ENCODE results near the gene IQCH.

The IQCH gene

GRCh38 chr15:67506775-67507747 is 252.5 kb downstream of the IQCH start:
- DNase-seq: no peak

GRCh38 chr15:67508407-67508806 is 253.8 kb downstream of the IQCH start:
- DNase-seq: no peak

DNA sequence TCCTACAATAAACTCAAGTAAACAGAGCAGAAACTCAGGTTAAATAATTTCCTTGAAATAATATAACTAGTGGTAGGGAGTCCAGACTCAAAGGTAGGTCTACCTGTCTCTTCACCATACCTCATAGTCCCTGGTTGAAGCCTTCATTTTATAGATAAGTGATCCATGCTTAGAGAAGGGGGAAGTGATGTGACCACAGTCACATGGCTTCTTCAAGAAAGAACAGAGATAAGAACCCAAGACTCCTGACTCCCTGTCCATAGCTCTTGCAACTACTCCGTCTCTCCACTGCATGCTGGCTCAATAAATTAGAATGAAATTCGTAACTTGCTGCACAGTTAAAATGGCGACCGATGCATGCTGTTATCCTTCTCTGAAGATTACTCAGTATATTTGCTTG is 255.3 kb downstream of the IQCH start:
- DNase-seq: no peak

- no peak for DNase-seq
Observed at GRCh38 chr15:67510597-67511190, 256.1 kb downstream of the IQCH start.

GRCh38 chr15:67511606-67512005 is 257.0 kb downstream of the IQCH start:
- DNase-seq: no peak

GRCh38 chr15:67512140-67512539 is 257.6 kb downstream of the IQCH start:
- peak; percentile 84 for DNase-seq

DNA sequence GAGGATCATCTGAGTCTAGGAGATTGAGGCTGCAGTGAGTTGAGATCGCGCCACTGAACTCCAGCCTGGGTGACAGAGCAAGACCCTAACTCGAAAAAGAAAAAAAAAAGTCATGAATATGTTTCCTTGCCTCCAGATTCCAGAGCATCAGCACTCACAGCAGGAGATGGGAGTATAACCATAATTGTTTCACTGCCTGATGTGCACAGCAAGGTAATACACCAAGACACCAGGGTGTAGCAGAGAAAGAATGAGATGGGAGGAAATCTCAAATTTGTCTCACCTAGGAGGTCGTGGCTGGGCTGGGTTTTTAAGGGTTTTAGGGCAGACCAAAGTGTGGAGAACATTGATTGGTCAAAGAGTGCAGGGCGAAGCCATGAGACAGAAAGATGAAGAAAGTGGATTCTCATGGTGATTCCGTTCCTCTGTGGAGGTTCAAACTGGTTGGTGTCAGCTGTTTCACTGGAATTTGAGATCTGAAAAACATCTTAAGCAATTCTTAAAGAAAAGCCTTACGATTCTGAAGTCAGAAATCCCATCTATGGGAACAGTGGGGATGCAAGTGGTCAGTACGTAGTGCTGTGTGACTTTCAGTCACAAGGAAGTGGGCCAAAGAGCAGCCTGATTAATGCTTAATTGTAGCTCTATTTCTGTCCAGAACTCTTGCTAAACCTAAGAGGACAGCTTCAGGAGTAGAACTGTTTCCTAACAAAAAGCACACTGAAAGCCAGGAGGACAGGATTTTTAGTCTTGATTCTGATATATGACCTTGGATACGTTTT is 258.5 kb downstream of the IQCH start:
- no peak for DNase-seq

DNA sequence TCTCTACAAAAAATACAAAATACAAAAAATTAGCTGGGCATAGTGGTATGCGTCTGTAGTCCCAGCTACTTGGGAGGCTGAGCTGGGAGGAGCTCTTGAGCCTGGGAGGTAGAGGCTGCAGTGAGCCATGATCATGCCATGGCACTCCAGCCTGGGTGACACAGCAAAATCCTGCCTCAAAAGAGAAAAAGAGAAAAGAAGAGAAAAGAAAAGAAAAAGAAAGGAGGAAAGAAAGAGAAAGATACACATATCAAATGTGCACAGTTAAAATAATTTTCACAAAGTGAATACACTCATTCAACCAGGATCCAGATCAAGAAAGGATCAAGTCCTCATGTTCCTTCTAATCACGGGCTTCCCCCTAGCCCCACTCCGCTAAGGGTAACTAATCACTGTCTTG is 260.5 kb downstream of the IQCH start:
- no peak for DNase-seq

- DNase-seq: no peak
Observed at GRCh38 chr15:67515557-67515956, 261.0 kb downstream of the IQCH start.

- DNase-seq: no peak
Observed at GRCh38 chr15:67520321-67521028, 265.9 kb downstream of the IQCH start.

DNA sequence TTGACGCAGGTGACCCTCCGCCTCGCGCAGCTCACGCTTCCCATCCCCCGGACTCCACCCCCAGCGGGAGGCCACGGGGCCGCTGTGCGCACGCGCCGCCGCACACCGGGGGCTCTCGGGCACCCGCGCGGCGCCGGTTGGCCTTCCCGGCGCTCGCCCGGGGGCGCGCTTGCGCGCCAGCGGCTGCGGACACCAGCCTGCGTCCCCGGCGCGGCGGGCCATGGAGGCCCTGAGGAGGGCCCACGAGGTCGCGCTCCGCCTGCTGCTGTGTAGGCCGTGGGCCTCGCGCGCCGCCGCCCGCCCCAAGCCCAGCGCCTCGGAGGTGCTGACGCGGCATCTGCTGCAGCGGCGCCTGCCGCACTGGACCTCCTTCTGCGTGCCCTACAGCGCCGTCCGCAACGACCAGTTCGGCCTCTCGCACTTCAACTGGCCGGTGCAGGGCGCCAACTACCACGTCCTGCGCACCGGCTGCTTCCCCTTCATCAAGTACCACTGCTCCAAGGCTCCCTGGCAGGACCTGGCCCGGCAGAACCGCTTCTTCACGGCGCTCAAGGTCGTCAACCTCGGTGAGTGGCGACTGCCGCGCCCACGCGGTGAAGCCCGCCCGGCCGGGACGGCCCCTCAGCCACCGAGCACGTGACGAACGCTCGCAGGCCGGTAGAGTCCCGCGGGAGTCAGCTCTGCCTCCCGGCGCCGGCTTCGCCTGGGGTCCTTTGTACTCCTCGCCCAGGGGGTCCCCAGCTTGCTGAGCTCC is 266.6 kb downstream of the IQCH start, which contains the start of gene C15orf61:
C15orf61 (plus strand) TSS at position 103 of the 754 bp plus-strand sequence; CDS start at position 221, 118 bp downstream.
- DNase-seq: peak; percentile 93

DNA sequence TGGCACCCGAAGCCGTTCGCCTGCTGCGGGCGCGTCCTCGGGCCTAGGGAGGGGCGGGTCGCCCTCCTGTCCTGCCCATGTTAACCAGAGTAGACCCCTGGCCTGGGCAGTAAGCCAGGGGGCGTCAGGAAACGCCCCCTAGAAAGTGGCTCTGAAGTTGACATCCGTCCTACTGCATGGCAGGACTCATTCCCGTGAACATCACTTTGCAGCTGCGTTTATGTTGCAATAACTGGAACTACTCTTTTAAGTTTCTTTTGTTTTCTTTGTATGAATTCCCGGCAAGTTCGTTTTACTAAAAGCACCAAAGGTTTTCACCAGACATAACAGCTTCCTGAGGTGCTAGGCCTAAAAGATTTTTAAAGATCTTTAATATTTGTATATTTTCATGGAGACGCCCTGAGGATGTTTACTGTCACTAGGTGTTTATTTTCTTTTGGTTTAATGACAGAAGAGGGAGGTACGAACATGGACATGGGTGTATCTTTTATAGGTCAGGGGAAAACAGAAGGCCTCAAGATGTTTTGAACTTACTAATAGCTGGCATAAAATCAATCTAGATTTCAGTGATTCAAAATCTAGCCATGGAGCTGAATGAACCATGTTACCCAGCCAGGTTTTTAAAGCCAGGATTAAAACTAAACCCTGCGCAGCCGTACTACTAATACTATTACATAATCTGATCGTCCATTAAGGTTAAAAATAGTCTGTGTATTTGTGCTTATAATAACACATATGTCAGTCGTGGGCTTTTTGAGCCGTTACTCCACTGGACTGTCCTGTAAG is 267.4 kb downstream of the IQCH start:
- DNase-seq: no peak

DNA sequence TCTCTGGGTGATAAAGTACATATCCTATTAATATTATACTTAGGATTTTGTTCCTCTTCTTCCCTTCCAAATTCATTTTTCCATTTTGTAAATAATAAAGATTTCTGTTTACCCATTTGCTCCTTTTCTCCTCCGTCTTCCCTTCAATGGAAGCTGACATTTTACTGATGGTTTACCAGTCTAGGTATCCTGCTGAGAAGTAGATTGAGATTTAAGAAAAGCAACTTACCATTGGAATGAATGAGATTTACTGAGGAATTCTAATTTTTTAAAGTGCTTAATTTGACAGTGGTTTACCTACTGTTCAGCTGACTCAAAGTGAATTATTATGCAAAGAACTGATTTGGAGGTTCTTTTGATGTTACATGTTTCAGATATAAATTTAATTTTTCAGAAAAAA is 268.7 kb downstream of the IQCH start:
- no peak for DNase-seq

- DNase-seq: no peak
Observed at GRCh38 chr15:67524235-67524634, 269.6 kb downstream of the IQCH start.

DNA sequence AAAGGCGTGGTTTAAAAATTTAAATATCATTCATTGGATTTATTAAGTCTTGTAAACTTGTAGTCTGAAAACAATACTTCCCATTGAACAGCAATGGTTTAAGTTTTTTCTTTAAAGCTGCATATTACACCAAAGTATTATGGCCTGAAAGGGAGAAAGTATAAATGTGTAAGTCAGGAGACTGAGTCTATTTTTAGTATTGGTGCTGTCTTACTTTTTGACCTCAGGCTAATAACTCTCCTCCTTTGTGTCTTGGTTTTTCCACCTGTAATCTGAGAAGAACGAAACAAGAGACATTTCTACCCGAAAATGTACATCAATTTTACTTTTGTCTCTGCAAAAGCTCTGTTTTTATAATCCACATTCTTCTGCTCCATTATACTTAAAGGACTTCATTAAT is 273.9 kb downstream of the IQCH start:
- DNase-seq: no peak

DNA sequence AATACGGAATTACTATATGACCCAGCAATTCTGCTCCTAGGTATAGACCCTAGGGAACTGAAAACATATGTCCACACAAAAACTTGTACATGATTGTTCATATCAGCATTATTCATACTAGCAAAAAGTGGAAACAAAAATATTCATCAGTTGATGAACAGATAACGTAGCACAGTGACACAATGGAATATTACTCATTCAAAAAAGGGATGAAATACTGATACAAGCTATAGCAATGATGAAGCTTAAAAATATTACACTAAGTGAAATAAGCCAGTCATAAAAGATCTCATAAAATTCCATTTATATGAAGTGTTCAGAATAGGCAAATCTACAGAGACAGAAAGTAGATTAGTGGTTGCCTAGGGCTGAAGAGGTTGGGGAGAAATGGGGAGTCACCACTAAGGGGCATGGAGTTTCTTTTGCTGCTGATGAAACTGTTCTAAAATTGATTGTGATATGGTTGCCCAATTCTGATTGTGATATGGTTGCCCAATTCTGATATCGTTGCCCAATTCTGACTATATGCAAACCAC is 276.9 kb downstream of the IQCH start:
- DNase-seq: no peak

DNA sequence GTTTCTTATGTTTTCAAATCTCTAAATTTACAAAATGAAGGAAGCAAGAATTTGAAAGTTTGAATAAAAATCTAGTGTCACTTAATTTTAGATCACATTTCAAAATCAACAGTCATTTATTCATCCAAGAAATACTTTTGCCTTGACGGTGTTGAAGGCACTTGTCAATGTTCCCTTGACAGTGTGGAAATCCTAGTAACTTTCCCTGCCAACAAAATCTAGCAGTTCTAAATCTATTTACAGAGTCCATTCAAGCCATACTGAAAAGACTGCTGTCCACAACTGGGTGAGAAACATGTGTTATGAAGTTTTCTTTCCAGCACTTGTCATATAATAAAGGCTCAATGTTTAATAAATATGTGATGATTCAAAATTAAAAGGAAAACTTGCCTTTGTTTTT is 279.3 kb downstream of the IQCH start:
- no peak for DNase-seq

- no peak for DNase-seq
Observed at GRCh38 chr15:67534360-67534759, 279.8 kb downstream of the IQCH start.

DNA sequence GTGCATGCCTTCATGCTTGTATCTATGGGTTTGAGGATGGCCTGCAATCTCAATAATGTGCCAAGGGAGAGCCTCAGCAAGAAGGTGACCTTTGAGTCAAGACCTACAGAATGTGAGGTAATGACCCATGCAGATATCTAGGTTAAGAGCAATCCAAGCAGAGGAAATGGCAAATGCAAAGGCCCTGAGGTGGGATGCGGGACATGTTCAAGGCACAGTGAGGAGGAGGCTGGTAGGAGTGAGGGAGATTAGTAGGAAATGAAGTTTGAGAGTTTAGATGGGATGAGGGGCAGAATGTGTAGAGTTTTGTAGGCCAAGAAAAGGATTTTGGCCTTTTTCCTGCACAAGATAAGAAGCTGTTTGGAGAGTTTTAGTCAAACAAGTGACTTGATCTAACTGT is 283.2 kb downstream of the IQCH start:
- DNase-seq: no peak

GRCh38 chr15:67542420-67543347 is 288.1 kb downstream of the IQCH start, which contains the start of gene MAP2K5:
Gene MAP2K5, plus strand, starts transcription at chr15:67542703. Its CDS starts 633 bp downstream, at chr15:67543336.
- peak; percentile 87 for DNase-seq

All from NCI-H1105 (cell line).